Suprapubic skin (tissue), 4 donors: Measurements from ENCODE around the gene SH2D1B.

ENCODE experiments used
- EP300 ChIP-seq: sonication (generic); formaldehyde crosslinking; IDR thresholded peaks from one replicate; pipeline ENCODE4 v1.6.1; 2017; ENCODE audit warnings: antibody characterized with exemption
- POLR2A ChIP-seq, 2 donors: fragments of 450-650 bp; IDR thresholded peaks; one replicate each; pipeline ENCODE4 v1.6.1; 2017; ENCODE audit warnings: antibody characterized with exemption in 2 of 2, mild to moderate bottlenecking in 2 of 2, moderate library complexity in 2 of 2
- POLR2AphosphoS5 ChIP-seq, 3 donors: sonication (generic); formaldehyde crosslinking; IDR thresholded peaks; one replicate each; pipeline ENCODE4 v1.6.1; 2017; ENCODE audit warnings: antibody characterized with exemption in 3 of 3
- TF ChIP-seq, protein P1 (sequence below), 2 donors: fragments of 200-600 bp in 1 of 2; fragments of 450-650 bp in 1 of 2; sonication (generic) in 1 of 2; IDR thresholded peaks; one replicate each; pipeline ENCODE4 v1.5.1; 2016 to 2019; ENCODE audit warnings: antibody characterized with exemption in 2 of 2, mild to moderate bottlenecking in 1 of 2, moderate library complexity in 1 of 2

- TF ChIP-seq POLR2AphosphoS5 (IDR thresholded peaks at IDR 0.05) (no peak), POLR2A (IDR thresholded peaks at IDR 0.05) (no peak), EP300 (no peak)
- TF ChIP-seq, protein P1, sequence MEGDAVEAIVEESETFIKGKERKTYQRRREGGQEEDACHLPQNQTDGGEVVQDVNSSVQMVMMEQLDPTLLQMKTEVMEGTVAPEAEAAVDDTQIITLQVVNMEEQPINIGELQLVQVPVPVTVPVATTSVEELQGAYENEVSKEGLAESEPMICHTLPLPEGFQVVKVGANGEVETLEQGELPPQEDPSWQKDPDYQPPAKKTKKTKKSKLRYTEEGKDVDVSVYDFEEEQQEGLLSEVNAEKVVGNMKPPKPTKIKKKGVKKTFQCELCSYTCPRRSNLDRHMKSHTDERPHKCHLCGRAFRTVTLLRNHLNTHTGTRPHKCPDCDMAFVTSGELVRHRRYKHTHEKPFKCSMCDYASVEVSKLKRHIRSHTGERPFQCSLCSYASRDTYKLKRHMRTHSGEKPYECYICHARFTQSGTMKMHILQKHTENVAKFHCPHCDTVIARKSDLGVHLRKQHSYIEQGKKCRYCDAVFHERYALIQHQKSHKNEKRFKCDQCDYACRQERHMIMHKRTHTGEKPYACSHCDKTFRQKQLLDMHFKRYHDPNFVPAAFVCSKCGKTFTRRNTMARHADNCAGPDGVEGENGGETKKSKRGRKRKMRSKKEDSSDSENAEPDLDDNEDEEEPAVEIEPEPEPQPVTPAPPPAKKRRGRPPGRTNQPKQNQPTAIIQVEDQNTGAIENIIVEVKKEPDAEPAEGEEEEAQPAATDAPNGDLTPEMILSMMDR (IDR thresholded peaks at IDR 0.05): no peak
Measured at GRCh38 chr1:162388083-162388594, 23.8 kb downstream of the SH2D1B start.
